Fibroblast of lung (primary cell): ENCODE results near the gene PABPC1L2A. TPM values are rescaled to one million over a fixed set of nuclear protein-coding genes. Genes with fewer than 3 reads are reported as not detected.
"Not testable (repeated sequence)": the region's sequence is repeated elsewhere in the genome, so short reads cannot be mapped to it uniquely, and the experiment has no call there.

Source experiments
- DNase-seq, 2 donors: peaks; one replicate each; pipeline versions ENCODE4 v3.0.0 to v3.0.0-alpha.2; 2010; ENCODE audit warnings: low read depth in 2 of 2
- H2AFZ ChIP-seq: 2 replicates; pipeline ENCODE4 v1.5.1; 2012; ENCODE audit warnings: low read length, control low read depth, inconsistent platforms
- H3K27ac ChIP-seq: 2 replicates; pipeline ENCODE4 v1.5.1; 2011; ENCODE audit warnings: low read length, control low read depth; ENCODE audit not compliant: insufficient read depth
- H3K27me3 ChIP-seq: 2 replicates; pipeline ENCODE4 v1.5.1; 2011; ENCODE audit warnings: mild to moderate bottlenecking, low read length; ENCODE audit not compliant: control insufficient read depth, insufficient read depth
- H3K36me3 ChIP-seq: 2 replicates; pipeline ENCODE4 v1.5.1; 2011; ENCODE audit warnings: low read length; ENCODE audit not compliant: control insufficient read depth, insufficient read depth
- H3K4me1 ChIP-seq: 2 replicates; pipeline ENCODE4 v1.5.1; 2011; ENCODE audit warnings: low read length; ENCODE audit not compliant: control insufficient read depth, insufficient read depth; ENCODE audit errors: extremely low read depth
- H3K4me2 ChIP-seq: 2 replicates; pipeline ENCODE4 v1.5.1; 2011; ENCODE audit warnings: low read length, control low read depth; ENCODE audit not compliant: insufficient read depth; ENCODE audit errors: extremely low read depth
- H3K4me3 ChIP-seq, 4 experiments: fragments of 200-600 bp in 1 of 4; sonication (generic) in 1 of 4; replicated peaks in 1 of 4; 2 replicates each; pipeline ENCODE4 v1.5.1; 2011 to 2016; ENCODE audit warnings: low read length in 4 of 4, low read depth in 3 of 4, mild to moderate bottlenecking in 3 of 4, control low read depth in 2 of 4, inconsistent platforms in 1 of 4, mixed read lengths in 1 of 4; ENCODE audit not compliant: insufficient read depth in 1 of 4; ENCODE audit errors: control extremely low read depth in 1 of 4
- H3K79me2 ChIP-seq: 2 replicates; pipeline ENCODE4 v1.5.1; 2012; ENCODE audit warnings: mild to moderate bottlenecking, low read length, inconsistent platforms; ENCODE audit not compliant: control insufficient read depth, insufficient read depth
- H3K9ac ChIP-seq: 2 replicates; pipeline ENCODE4 v1.5.1; 2011; ENCODE audit warnings: mild to moderate bottlenecking, low read length, control low read depth; ENCODE audit not compliant: insufficient read depth
- H3K9me3 ChIP-seq: 2 replicates; pipeline ENCODE4 v1.5.1; 2012; ENCODE audit warnings: low read depth, low read length; ENCODE audit not compliant: control insufficient read depth, insufficient read depth
- H4K20me1 ChIP-seq: 2 replicates; pipeline ENCODE4 v1.5.1; 2011; ENCODE audit warnings: low read length; ENCODE audit not compliant: control insufficient read depth, insufficient read depth; ENCODE audit errors: extremely low read depth
- EZH2 ChIP-seq: IDR thresholded peaks from 2 replicates; pipeline ENCODE4 v1.5.1; 2012; ENCODE audit warnings: low read length, control low read depth, mild to moderate bottlenecking; ENCODE audit errors: missing control alignments
- polyA plus RNA-seq, 2 donors: library from polyadenylated mRNA; depleted of rRNA in 1 of 2; stranded (reverse) in 1 of 2; unstranded in 1 of 2; fragments of >200 nt; gene quantifications; 2 replicates each; pipeline ENCODE4 v1.2.1, GENCODE V29; 2011 to 2012; ENCODE audit warnings: missing spikeins in 1 of 2
- total RNA-seq: library from RNA; depleted of rRNA; stranded (reverse); fragments of >200 nt; gene quantifications from 2 replicates; pipeline ENCODE4 v1.2.1, GENCODE V29; 2014
- TF ChIP-seq, protein P1 (sequence below), 2 donors: IDR thresholded peaks in 1 of 2; conservative IDR thresholded peaks in 1 of 2; 1 replicate in 1 of 2; 2 replicates in 1 of 2; pipeline ENCODE4 v1.5.1; 2011 to 2012; ENCODE audit warnings: low read length in 2 of 2, control low read depth in 1 of 2, inconsistent platforms in 1 of 2, low read depth in 1 of 2, mild to moderate bottlenecking in 1 of 2

The PABPC1L2A gene
- total and polyA plus RNA-seq, 2 donors (not counting 1 experiment from before 2014, with no cell fraction given): not detected

DNA sequence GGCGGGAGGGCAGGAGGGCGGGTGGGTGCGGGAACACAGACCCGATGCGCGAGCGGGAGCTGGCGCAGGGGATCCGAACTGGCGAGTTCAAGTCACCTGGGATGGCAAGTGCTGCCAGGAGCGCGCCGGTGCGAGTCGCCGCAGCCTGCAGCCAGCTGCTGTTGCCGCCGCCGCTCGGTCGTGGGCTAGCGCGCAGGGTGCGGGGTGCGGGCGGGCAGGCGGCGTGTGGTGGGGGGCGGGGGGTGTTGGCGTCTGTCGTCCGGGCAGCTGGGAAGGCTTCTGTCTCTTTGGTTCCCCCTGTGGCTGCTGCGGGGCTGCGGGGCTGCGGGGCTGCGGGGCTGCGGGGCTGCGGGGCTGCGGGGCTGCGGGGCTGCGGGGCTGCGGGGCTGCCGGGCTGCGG lies 572 bp upstream of the PABPC1L2A start:
- not testable (repeated sequence) for H3K9me3 ChIP-seq, H3K27ac ChIP-seq, H3K36me3 ChIP-seq, H2AFZ ChIP-seq, DNase-seq, H3K4me1 ChIP-seq, H3K4me3 ChIP-seq, H3K79me2 ChIP-seq, H3K9ac ChIP-seq, H3K4me2 ChIP-seq, H3K27me3 ChIP-seq, H4K20me1 ChIP-seq

DNA sequence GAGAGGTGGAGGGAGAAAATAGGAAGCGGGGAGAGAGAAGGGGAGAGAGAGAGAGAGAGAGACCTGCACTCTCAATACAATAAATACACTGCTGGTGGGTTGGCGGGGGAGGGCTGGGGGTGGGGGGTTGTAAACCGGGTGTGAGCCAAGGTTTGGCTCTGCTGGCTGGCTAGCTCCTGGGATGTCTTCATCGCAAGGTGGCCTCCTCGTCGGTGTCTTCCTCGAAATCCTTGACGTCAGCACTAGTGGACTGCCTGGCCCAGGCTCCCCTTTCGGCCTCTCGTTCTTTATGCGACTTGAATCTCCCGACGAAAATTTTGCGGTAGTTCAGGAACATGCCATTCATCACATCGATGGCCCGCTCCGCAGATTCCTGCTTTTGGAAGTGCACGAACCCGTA lies 715 bp downstream of the PABPC1L2A start:
- not testable (repeated sequence) for H3K27ac ChIP-seq, H3K36me3 ChIP-seq, DNase-seq, H3K9ac ChIP-seq, H3K4me1 ChIP-seq, H4K20me1 ChIP-seq, H3K4me2 ChIP-seq, H3K79me2 ChIP-seq, H3K27me3 ChIP-seq, H2AFZ ChIP-seq, H3K9me3 ChIP-seq, H3K4me3 ChIP-seq

DNA sequence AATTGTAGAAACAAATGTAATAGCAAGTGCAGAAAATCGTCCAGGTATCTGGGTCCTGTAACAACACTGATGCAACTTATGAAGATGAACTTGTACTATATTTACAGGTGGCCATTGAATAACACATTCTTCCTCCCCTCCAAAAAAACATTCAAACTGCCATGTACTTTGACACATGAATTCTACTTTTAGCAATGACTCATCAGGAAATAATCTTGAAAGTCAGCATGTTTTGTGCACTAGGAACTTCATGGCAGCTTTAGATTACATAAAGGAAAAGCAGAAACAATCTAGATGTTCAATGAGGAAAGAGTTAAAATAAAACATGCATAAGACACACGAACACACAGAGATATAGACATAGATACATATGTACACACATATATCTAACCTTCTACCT lies 2.5 kb downstream of the PABPC1L2A start:
- DNase-seq: no peak
- no peaks in the 10 kb centered on the region for H3K79me2 ChIP-seq
- H3K27me3 ChIP-seq: no peaks in the 10 kb centered on the region
- no peaks in the 10 kb centered on the region for H3K9me3 ChIP-seq
- no peak overlapping the region for H3K27ac ChIP-seq
- H3K9ac ChIP-seq: no peak overlapping the region
- no peak overlapping the region for H2AFZ ChIP-seq
- H3K4me3 ChIP-seq: no peak overlapping the region
- H3K4me2 ChIP-seq: no peak overlapping the region
- H3K36me3 ChIP-seq: no peaks in the 10 kb centered on the region
- no peaks in the 10 kb centered on the region for H3K4me1 ChIP-seq
- TF ChIP-seq EZH2: no peak
- TF ChIP-seq, protein P1, sequence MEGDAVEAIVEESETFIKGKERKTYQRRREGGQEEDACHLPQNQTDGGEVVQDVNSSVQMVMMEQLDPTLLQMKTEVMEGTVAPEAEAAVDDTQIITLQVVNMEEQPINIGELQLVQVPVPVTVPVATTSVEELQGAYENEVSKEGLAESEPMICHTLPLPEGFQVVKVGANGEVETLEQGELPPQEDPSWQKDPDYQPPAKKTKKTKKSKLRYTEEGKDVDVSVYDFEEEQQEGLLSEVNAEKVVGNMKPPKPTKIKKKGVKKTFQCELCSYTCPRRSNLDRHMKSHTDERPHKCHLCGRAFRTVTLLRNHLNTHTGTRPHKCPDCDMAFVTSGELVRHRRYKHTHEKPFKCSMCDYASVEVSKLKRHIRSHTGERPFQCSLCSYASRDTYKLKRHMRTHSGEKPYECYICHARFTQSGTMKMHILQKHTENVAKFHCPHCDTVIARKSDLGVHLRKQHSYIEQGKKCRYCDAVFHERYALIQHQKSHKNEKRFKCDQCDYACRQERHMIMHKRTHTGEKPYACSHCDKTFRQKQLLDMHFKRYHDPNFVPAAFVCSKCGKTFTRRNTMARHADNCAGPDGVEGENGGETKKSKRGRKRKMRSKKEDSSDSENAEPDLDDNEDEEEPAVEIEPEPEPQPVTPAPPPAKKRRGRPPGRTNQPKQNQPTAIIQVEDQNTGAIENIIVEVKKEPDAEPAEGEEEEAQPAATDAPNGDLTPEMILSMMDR (conservative IDR thresholded peaks at IDR 0.05 in 1 of 2, IDR thresholded peaks at IDR 0.05 in 1 of 2; ENCODE audit: low read depth in 1 of 2, low read length in 2 of 2): no peak
- H4K20me1 ChIP-seq: no peaks in the 10 kb centered on the region

GRCh38 chrX:73069365-73070035 lies 9.8 kb downstream of the PABPC1L2A start:
- H3K4me1 ChIP-seq: no peaks in the 10 kb centered on the region
- no peak overlapping the region for H3K27ac ChIP-seq
- H2AFZ ChIP-seq: no peak overlapping the region
- no peak overlapping the region for H3K4me3 ChIP-seq
- no peak for TF ChIP-seq EZH2
- TF ChIP-seq, protein P1 (conservative IDR thresholded peaks at IDR 0.05 in 1 of 2, IDR thresholded peaks at IDR 0.05 in 1 of 2; ENCODE audit: low read depth in 1 of 2, low read length in 2 of 2): no peak
- no peaks in the 10 kb centered on the region for H3K9me3 ChIP-seq
- no peaks in the 10 kb centered on the region for H3K27me3 ChIP-seq
- H4K20me1 ChIP-seq: no peaks in the 10 kb centered on the region
- no peak overlapping the region for H3K9ac ChIP-seq
- H3K4me2 ChIP-seq: no peak overlapping the region
- H3K79me2 ChIP-seq: no peaks in the 10 kb centered on the region
- no peaks in the 10 kb centered on the region for H3K36me3 ChIP-seq
- DNase-seq: no peak
